ENCODE measurements around the gene GBP3.

Gene GBP3

DNA sequence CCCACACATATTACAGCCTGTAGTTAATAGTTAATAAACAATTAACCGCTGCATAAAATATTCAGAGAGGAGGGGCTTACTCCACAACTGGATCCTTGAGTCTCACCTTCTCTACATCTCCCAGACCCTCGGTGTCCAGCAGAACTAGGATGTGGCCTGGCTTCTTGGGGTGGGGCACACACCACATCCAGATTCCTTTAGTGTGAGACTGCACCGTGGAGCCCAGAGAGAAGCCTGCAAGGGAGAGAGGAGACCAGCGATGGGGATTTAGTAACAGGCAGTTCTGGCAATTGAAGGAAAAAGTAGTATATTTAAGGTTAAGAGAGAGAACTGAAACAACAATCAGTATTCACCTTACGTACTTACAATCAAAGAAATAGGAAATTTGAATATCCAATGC lies 37.4 kb upstream of the GBP3 start:
- ATAC-seq, result no peak
- TF ChIP-seq, protein P1, sequence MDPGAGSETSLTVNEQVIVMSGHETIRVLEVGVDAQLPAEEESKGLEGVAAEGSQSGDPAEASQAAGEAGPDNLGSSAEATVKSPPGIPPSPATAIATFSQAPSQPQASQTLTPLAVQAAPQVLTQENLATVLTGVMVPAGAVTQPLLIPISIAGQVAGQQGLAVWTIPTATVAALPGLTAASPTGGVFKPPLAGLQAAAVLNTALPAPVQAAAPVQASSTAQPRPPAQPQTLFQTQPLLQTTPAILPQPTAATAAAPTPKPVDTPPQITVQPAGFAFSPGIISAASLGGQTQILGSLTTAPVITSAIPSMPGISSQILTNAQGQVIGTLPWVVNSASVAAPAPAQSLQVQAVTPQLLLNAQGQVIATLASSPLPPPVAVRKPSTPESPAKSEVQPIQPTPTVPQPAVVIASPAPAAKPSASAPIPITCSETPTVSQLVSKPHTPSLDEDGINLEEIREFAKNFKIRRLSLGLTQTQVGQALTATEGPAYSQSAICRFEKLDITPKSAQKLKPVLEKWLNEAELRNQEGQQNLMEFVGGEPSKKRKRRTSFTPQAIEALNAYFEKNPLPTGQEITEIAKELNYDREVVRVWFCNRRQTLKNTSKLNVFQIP (CRISPR knock-in tag; IDR thresholded peaks at IDR 0.05; ENCODE audit: borderline replicate concordance, low read depth), result no peak
- TF ChIP-seq BACH2 (CRISPR knock-in tag; IDR thresholded peaks at IDR 0.05; ENCODE audit: borderline replicate concordance) (no peak), ZNF565 (CRISPR knock-in tag; conservative IDR thresholded peaks at IDR 0.05; ENCODE audit: low read depth) (no peak), ZNF70 (CRISPR knock-in tag; IDR thresholded peaks at IDR 0.05) (no peak), SNAI2 (CRISPR knock-in tag; IDR thresholded peaks at IDR 0.05) (no peak), RARB (CRISPR knock-in tag; IDR thresholded peaks at IDR 0.05) (no peak), ZNF8 (CRISPR knock-in tag; IDR thresholded peaks at IDR 0.05) (no peak), GLIS3 (CRISPR knock-in tag; IDR thresholded peaks at IDR 0.05) (no peak), PPARA (CRISPR knock-in tag; IDR thresholded peaks at IDR 0.05; ENCODE audit: borderline replicate concordance) (no peak), OSR1 (CRISPR knock-in tag; IDR thresholded peaks at IDR 0.05) (no peak), ZFP3 (CRISPR knock-in tag; IDR thresholded peaks at IDR 0.05) (no peak), TCF4 (CRISPR knock-in tag; IDR thresholded peaks at IDR 0.05; ENCODE audit: borderline replicate concordance) (no peak), ZFP30 (CRISPR knock-in tag; IDR thresholded peaks at IDR 0.05) (no peak), ZC3H10 (CRISPR knock-in tag; IDR thresholded peaks at IDR 0.05) (no peak), ESRRG (CRISPR knock-in tag; IDR thresholded peaks at IDR 0.05) (no peak)
- TF ChIP-seq, protein P2, sequence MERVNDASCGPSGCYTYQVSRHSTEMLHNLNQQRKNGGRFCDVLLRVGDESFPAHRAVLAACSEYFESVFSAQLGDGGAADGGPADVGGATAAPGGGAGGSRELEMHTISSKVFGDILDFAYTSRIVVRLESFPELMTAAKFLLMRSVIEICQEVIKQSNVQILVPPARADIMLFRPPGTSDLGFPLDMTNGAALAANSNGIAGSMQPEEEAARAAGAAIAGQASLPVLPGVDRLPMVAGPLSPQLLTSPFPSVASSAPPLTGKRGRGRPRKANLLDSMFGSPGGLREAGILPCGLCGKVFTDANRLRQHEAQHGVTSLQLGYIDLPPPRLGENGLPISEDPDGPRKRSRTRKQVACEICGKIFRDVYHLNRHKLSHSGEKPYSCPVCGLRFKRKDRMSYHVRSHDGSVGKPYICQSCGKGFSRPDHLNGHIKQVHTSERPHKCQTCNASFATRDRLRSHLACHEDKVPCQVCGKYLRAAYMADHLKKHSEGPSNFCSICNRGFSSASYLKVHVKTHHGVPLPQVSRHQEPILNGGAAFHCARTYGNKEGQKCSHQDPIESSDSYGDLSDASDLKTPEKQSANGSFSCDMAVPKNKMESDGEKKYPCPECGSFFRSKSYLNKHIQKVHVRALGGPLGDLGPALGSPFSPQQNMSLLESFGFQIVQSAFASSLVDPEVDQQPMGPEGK (CRISPR knock-in tag; IDR thresholded peaks at IDR 0.05; ENCODE audit: borderline replicate concordance), result no peak
- TF ChIP-seq, protein P3, sequence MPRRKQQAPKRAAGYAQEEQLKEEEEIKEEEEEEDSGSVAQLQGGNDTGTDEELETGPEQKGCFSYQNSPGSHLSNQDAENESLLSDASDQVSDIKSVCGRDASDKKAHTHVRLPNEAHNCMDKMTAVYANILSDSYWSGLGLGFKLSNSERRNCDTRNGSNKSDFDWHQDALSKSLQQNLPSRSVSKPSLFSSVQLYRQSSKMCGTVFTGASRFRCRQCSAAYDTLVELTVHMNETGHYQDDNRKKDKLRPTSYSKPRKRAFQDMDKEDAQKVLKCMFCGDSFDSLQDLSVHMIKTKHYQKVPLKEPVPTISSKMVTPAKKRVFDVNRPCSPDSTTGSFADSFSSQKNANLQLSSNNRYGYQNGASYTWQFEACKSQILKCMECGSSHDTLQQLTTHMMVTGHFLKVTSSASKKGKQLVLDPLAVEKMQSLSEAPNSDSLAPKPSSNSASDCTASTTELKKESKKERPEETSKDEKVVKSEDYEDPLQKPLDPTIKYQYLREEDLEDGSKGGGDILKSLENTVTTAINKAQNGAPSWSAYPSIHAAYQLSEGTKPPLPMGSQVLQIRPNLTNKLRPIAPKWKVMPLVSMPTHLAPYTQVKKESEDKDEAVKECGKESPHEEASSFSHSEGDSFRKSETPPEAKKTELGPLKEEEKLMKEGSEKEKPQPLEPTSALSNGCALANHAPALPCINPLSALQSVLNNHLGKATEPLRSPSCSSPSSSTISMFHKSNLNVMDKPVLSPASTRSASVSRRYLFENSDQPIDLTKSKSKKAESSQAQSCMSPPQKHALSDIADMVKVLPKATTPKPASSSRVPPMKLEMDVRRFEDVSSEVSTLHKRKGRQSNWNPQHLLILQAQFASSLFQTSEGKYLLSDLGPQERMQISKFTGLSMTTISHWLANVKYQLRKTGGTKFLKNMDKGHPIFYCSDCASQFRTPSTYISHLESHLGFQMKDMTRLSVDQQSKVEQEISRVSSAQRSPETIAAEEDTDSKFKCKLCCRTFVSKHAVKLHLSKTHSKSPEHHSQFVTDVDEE (CRISPR knock-in tag; IDR thresholded peaks at IDR 0.05), result no peak
- TF ChIP-seq, protein P4, sequence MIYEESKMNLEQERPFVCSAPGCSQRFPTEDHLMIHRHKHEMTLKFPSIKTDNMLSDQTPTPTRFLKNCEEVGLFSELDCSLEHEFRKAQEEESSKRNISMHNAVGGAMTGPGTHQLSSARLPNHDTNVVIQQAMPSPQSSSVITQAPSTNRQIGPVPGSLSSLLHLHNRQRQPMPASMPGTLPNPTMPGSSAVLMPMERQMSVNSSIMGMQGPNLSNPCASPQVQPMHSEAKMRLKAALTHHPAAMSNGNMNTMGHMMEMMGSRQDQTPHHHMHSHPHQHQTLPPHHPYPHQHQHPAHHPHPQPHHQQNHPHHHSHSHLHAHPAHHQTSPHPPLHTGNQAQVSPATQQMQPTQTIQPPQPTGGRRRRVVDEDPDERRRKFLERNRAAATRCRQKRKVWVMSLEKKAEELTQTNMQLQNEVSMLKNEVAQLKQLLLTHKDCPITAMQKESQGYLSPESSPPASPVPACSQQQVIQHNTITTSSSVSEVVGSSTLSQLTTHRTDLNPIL (CRISPR knock-in tag; IDR thresholded peaks at IDR 0.05; ENCODE audit: low read depth), result no peak

DNA sequence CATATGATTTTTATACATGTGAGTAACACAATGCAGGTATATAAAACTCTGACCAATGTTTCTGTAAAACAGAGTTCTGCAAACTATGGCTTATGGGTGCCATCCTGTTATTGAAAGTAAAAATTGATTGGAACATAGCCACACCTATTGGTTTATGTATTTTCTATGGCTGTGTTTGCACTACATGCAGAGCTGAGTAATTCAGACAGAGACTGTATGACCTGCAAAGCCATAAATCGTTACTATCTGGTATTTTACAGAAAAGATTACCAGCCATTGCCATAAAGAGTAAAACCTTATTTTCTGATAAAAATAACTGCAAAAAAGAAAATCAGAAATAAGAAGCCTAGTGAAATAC lies 29.3 kb upstream of the GBP3 start:
- ATAC-seq, result no peak
- no peak for TF ChIP-seq PPARA (CRISPR knock-in tag; IDR thresholded peaks at IDR 0.05; ENCODE audit: borderline replicate concordance)
- no peak for TF ChIP-seq ZFP30 (CRISPR knock-in tag; IDR thresholded peaks at IDR 0.05)
- TF ChIP-seq, protein P1 (CRISPR knock-in tag; IDR thresholded peaks at IDR 0.05; ENCODE audit: borderline replicate concordance, low read depth), result no peak
- TF ChIP-seq SNAI2 (CRISPR knock-in tag; IDR thresholded peaks at IDR 0.05), result no peak
- no peak for TF ChIP-seq ESRRG (CRISPR knock-in tag; IDR thresholded peaks at IDR 0.05)
- TF ChIP-seq ZC3H10 (CRISPR knock-in tag; IDR thresholded peaks at IDR 0.05), result no peak
- TF ChIP-seq, protein P4 (CRISPR knock-in tag; IDR thresholded peaks at IDR 0.05; ENCODE audit: low read depth), result no peak
- no peak for TF ChIP-seq ARNTL (CRISPR knock-in tag; IDR thresholded peaks at IDR 0.05; ENCODE audit: borderline replicate concordance, low read depth)
- TF ChIP-seq OSR1 (CRISPR knock-in tag; IDR thresholded peaks at IDR 0.05), result no peak

Data from SK-N-SH treated with all-trans-retinoic acid at 6 μM for 48 hours (cell line).